Ectodermal cell (in vitro differentiated cells): ENCODE results near the gene DNAI4.

ENCODE experiments used
- H3K27ac ChIP-seq: 2 replicates; pipeline ENCODE4 v1.7.0; 2013; ENCODE audit warnings: mild to moderate bottlenecking, low read depth, low read length; ENCODE audit not compliant: insufficient read depth, poor library complexity, severe bottlenecking
- H3K27me3 ChIP-seq: 2 replicates; pipeline ENCODE4 v1.7.0; 2013; ENCODE audit warnings: mild to moderate bottlenecking, low read length; ENCODE audit not compliant: insufficient read depth, control insufficient read depth, poor library complexity, severe bottlenecking
- H3K36me3 ChIP-seq: one replicate; pipeline ENCODE4 v1.7.0; 2013; ENCODE audit warnings: low read length; ENCODE audit not compliant: control insufficient read depth, insufficient read depth
- H3K4me1 ChIP-seq: one replicate; pipeline ENCODE4 v1.7.0; 2013; ENCODE audit warnings: low read length; ENCODE audit not compliant: control insufficient read depth, insufficient read depth
- H3K4me3 ChIP-seq: 2 replicates; pipeline ENCODE4 v1.7.0; 2013; ENCODE audit warnings: low read depth, low read length, control low read depth; ENCODE audit not compliant: insufficient read depth
- H3K9me3 ChIP-seq: 2 replicates; pipeline ENCODE4 v1.7.0; 2013; ENCODE audit warnings: mild to moderate bottlenecking, low read length, moderate library complexity; ENCODE audit not compliant: control insufficient read depth
- WGBS, 2 experiments: methylation state at CpG; one replicate each; pipeline ENCODE4 v1.1.7; 2013; ENCODE audit warnings: missing lambda C conversion rate in 2 of 2; 5-methylcytosine and 5-hydroxymethylcytosine counted together

DNAI4 gene

DNA sequence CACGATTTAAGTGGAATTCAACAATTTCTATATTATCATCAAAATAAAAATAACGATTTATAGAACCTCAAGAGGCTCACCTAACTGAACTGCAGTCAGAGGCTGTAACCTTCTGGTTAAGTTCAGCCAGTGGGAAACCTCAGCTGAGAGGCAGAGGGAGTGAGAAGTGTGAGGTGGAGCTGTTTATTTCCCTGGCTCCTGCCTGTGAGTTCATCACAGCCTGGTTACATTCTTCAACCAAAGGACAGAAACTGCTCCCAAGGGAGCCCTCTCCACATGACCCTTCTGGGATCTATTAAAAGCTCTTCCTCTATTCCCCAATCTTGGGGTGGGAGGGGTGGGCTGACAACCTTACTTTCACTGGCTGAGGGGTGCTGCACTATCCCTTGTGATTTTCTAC, 150.2 kb downstream of the DNAI4 start:
- Histone ChIP-seq H3K36me3 (no peaks in the 10 kb centered on the region), H3K4me3 (no peak overlapping the region), H3K27me3 (no peaks in the 10 kb centered on the region), H3K4me1 (peaks cover 3% of the 10 kb centered on the region), H3K9me3 (no peaks in the 10 kb centered on the region), H3K27ac (no peak overlapping the region)
- WGBS, 2 experiments, result 87 to 91% methylated on average over 2 of the region's 2 CpGs

GRCh38 chr1:66773227-66773626, 151.4 kb downstream of the DNAI4 start:
- Histone ChIP-seq H3K4me1 (peaks cover 3% of the 10 kb centered on the region), H3K27ac (no peak overlapping the region), H3K27me3 (no peaks in the 10 kb centered on the region), H3K9me3 (no peaks in the 10 kb centered on the region), H3K36me3 (no peaks in the 10 kb centered on the region), H3K4me3 (no peak overlapping the region)
- WGBS, 2 experiments, result 73 to 77% methylated on average over 2 of the region's 2 CpGs

GRCh38 chr1:66770694-66771093, 154.0 kb downstream of the DNAI4 start:
- Histone ChIP-seq H3K27me3 (no peaks in the 10 kb centered on the region), H3K27ac (no peak overlapping the region), H3K4me1 (peaks cover 3% of the 10 kb centered on the region), H3K36me3 (no peaks in the 10 kb centered on the region), H3K4me3 (no peak overlapping the region), H3K9me3 (no peaks in the 10 kb centered on the region)
- WGBS, 2 experiments, result 88 to 89% methylated on average over 4 of the region's 4 CpGs

GRCh38 chr1:66770240-66770639, 154.4 kb downstream of the DNAI4 start:
- Histone ChIP-seq H3K4me3 (no peak overlapping the region), H3K27ac (no peak overlapping the region), H3K27me3 (no peaks in the 10 kb centered on the region), H3K4me1 (peaks cover 3% of the 10 kb centered on the region), H3K36me3 (no peaks in the 10 kb centered on the region), H3K9me3 (no peaks in the 10 kb centered on the region)
- 93 to 100% methylated on average over 2 of the region's 2 CpGs for WGBS, 2 experiments

DNA sequence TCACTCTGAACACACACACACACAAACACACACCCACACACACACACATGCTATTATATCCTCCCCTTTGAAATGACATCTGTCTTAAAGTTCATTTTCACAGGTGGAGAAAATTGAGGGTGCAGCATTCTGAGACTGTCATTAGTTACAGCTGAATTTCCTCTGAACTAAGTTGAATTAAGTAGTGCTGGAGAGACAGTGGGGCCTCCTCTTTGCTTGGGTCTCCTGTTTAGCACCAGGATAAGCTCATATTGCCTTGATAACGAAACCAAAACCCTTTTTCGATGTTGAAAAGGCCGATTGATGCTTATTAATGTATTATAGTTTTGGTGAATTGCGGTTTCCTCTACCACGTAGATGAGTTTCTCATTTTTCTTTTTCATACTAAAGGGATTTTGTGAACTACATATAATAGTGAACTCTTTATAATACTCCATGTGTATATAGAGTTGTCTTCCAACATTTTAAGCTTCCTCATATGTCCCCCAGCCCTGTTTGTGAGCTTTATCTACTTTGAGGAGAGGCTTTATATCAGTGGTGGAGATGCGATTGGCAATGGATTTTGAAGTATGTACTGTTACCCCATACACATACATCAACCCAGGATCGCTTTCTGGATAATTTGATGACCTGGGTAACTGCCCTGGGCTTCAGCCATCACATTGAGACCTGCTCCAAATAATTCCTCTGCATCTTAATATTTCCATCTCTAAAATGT, 155.0 kb downstream of the DNAI4 start:
- H3K36me3 ChIP-seq, result no peaks in the 10 kb centered on the region
- H3K4me1 ChIP-seq, result peaks cover 3% of the 10 kb centered on the region
- no peaks in the 10 kb centered on the region for H3K9me3 ChIP-seq
- no peaks in the 10 kb centered on the region for H3K27me3 ChIP-seq
- WGBS, 2 experiments, result 98 to 100% methylated on average over 3 to 5 of the region's 7 CpGs
- no peak overlapping the region for H3K4me3 ChIP-seq
- no peak overlapping the region for H3K27ac ChIP-seq

DNA sequence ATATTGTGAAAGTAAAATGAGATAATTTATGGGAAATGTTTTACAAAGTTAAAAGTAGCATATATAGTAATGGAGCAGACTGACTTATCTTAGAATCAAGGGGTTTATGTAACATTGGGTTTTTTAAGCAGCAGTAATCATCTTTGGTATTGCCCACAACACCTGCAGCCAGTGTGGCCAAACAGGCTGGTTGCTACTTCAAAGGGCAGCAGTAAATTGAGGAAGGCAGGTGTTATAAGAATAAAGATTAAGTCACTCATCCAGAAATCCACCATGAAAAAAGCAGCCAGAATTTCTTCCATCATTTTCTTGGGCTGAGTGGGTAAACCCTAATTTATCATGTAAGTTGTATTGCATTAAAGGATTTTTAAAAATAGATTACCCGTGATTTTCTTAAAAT, 155.7 kb downstream of the DNAI4 start:
- Histone ChIP-seq H3K4me3 (no peak overlapping the region), H3K27me3 (no peaks in the 10 kb centered on the region), H3K4me1 (peaks cover 3% of the 10 kb centered on the region), H3K36me3 (no peaks in the 10 kb centered on the region), H3K9me3 (no peaks in the 10 kb centered on the region), H3K27ac (no peak overlapping the region)
- 100% methylated on average over 1 of the region's 1 CpG; no CpG with 5 or more reads in 1 of the 2 experiments for WGBS, 2 experiments

DNA sequence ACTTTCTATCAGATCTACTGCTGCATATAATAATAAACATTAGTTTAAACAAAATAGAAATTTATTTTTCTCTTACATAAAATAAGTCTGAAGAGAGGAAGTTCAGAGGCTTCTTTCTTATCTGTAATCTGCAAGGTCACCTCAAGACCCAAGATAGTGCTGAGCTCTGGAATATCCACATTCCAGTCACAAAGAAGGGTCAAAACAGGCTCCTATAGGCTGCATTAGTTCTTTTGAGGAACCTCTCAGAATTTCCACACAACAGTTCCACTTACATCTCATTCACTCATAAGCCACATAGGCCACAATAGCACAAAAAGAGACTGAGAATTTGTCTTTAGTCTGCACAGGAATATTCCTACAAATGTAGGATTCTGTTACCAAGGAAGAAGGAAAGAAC, 157.0 kb downstream of the DNAI4 start:
- Histone ChIP-seq H3K27me3 (no peaks in the 10 kb centered on the region), H3K27ac (no peak overlapping the region), H3K4me3 (no peak overlapping the region), H3K4me1 (no peaks in the 10 kb centered on the region), H3K36me3 (no peaks in the 10 kb centered on the region), H3K9me3 (no peaks in the 10 kb centered on the region)

GRCh38 chr1:66764994-66765578, 159.6 kb downstream of the DNAI4 start:
- no CpG with 5 or more reads among the region's 3 CpGs for WGBS, 2 experiments
- H3K27ac ChIP-seq, result no peak overlapping the region
- H3K36me3 ChIP-seq, result no peaks in the 10 kb centered on the region
- no peak overlapping the region for H3K4me3 ChIP-seq
- H3K27me3 ChIP-seq, result no peaks in the 10 kb centered on the region
- H3K9me3 ChIP-seq, result no peaks in the 10 kb centered on the region
- H3K4me1 ChIP-seq, result no peaks in the 10 kb centered on the region
